IMR-90 (cell line): Measurements from ENCODE around the gene RUSF1. TPM values are rescaled to one million over a fixed set of nuclear protein-coding genes. Genes with fewer than 3 reads are reported as not detected.
"Not testable (repeated sequence)": the region's sequence is repeated elsewhere in the genome, so short reads cannot be mapped to it uniquely, and the experiment has no call there.

Experiments
- ATAC-seq: fragments of 200-7000 bp; cut with Tn5 transposase; 2 replicates; pipeline ENCODE4 v1.9.1; 2020; ENCODE audit warnings: low read depth, mild to moderate bottlenecking, moderate library complexity
- BruUV-seq: library from RNA; stranded (reverse); fragments of 400-500 nt; replicated peaks from 2 replicates; lab custom pipeline; 2021; lab: Mats Ljungman, UMichigan
- CTCF ChIA-PET: fragments of 300-600 bp; formaldehyde crosslinking; extraction: SDS; loops from one replicate; lab custom pipeline; 2021; ENCODE audit warnings: antibody characterized with exemption; lab: Yijun Ruan, JAX
- POLR2A ChIA-PET: fragments of 300-600 bp; sonication (Branson Sonifier 250); formaldehyde crosslinking; loops from one replicate; lab custom pipeline; 2022; ENCODE audit warnings: antibody characterized with exemption; ENCODE audit not compliant: unreplicated experiment; lab: Charles Lee
- DNase-seq: peaks from one replicate; pipeline ENCODE4 v3.0.0; 2013
- H2AFZ ChIP-seq: replicated peaks from 2 replicates; pipeline ENCODE3; 2013; ENCODE audit warnings: low read length, mild to moderate bottlenecking; ENCODE audit not compliant: poor library complexity
- H2AK5ac ChIP-seq: 2 replicates; pipeline ENCODE4 v1.6.1; 2013; ENCODE audit warnings: low read depth, low read length, inconsistent platforms
- H2AK9ac ChIP-seq: replicated peaks from 2 replicates; pipeline ENCODE3; 2013; ENCODE audit warnings: mild to moderate bottlenecking, low read depth, low read length, moderate library complexity; ENCODE audit not compliant: poor library complexity
- H2BK120ac ChIP-seq: 2 replicates; pipeline ENCODE4 v1.6.1; 2013; ENCODE audit warnings: low read depth, low read length, inconsistent platforms
- H2BK15ac ChIP-seq: 3 replicates; pipeline ENCODE4 v1.6.1; 2013; ENCODE audit warnings: low read depth, low read length, inconsistent platforms
- H2BK20ac ChIP-seq: 2 replicates; pipeline ENCODE4 v1.6.1; 2013; ENCODE audit warnings: low read depth, mild to moderate bottlenecking, inconsistent platforms, low read length, moderate library complexity
- H2BK5ac ChIP-seq: 2 replicates; pipeline ENCODE4 v1.6.1; 2013; ENCODE audit warnings: mild to moderate bottlenecking, low read depth, low read length, inconsistent platforms; ENCODE audit not compliant: poor library complexity, severe bottlenecking
- H3K14ac ChIP-seq: replicated peaks from 2 replicates; pipeline ENCODE4 v1.6.1; 2013; ENCODE audit warnings: low read depth, low read length, inconsistent platforms
- H3K18ac ChIP-seq: 2 replicates; pipeline ENCODE4 v1.6.1; 2013; ENCODE audit warnings: low read depth, low read length, control low read depth
- H3K23ac ChIP-seq: 2 replicates; pipeline ENCODE4 v1.6.1; 2013; ENCODE audit warnings: low read depth, low read length, inconsistent platforms
- H3K27ac ChIP-seq: 2 replicates; pipeline ENCODE4 v1.5.1; 2013; ENCODE audit warnings: mild to moderate bottlenecking, control low read depth, low read length; ENCODE audit not compliant: insufficient read depth
- H3K27me3 ChIP-seq: 2 replicates; pipeline ENCODE4 v1.6.1; 2013; ENCODE audit warnings: low read length; ENCODE audit not compliant: control insufficient read depth, insufficient read depth
- H3K36me3 ChIP-seq: 2 replicates; pipeline ENCODE4 v1.6.1; 2013; ENCODE audit warnings: low read length, mixed read lengths; ENCODE audit not compliant: control insufficient read depth, insufficient read depth
- H3K4ac ChIP-seq: 2 replicates; pipeline ENCODE4 v1.6.1; 2013; ENCODE audit warnings: low read depth, low read length, inconsistent platforms
- H3K4me1 ChIP-seq: 2 replicates; pipeline ENCODE4 v1.6.1; 2013; ENCODE audit warnings: low read length, mixed read lengths; ENCODE audit not compliant: control insufficient read depth, insufficient read depth
- H3K4me2 ChIP-seq: 2 replicates; pipeline ENCODE4 v1.6.1; 2013; ENCODE audit warnings: low read depth, mild to moderate bottlenecking, control low read depth, low read length, moderate library complexity
- H3K4me3 ChIP-seq: 2 replicates; pipeline ENCODE4 v1.5.1; 2013; ENCODE audit warnings: low read depth, mild to moderate bottlenecking, control low read depth, low read length, moderate library complexity; ENCODE audit not compliant: insufficient read depth
- H3K56ac ChIP-seq: 2 replicates; pipeline ENCODE4 v1.6.1; 2013; ENCODE audit warnings: low read length, inconsistent platforms; ENCODE audit not compliant: insufficient read depth; ENCODE audit errors: extremely low read depth
- H3K79me1 ChIP-seq, 2 experiments: 2 replicates each; pipeline ENCODE4 v1.6.1; 2013; ENCODE audit warnings: low read length in 2 of 2, inconsistent platforms in 1 of 2, low read depth in 1 of 2
- H3K9ac ChIP-seq: 2 replicates; pipeline ENCODE4 v1.6.1; 2013; ENCODE audit warnings: low read depth, low read length, control low read depth
- H3K9me1 ChIP-seq: 2 replicates; pipeline ENCODE4 v1.6.1; 2013; ENCODE audit warnings: low read length, inconsistent platforms; ENCODE audit not compliant: insufficient read depth
- H3K9me3 ChIP-seq: 2 replicates; pipeline ENCODE4 v1.6.1; 2013; ENCODE audit warnings: low read length; ENCODE audit not compliant: control insufficient read depth, insufficient read depth
- H4K20me1 ChIP-seq: 2 replicates; pipeline ENCODE4 v1.6.1; 2013; ENCODE audit warnings: low read length, inconsistent platforms; ENCODE audit not compliant: insufficient read depth
- H4K5ac ChIP-seq: 2 replicates; pipeline ENCODE4 v1.6.1; 2013; ENCODE audit warnings: mild to moderate bottlenecking, low read depth, low read length, control low read depth
- H4K8ac ChIP-seq, 2 experiments: 2 replicates each; pipeline ENCODE4 v1.6.1; 2013; ENCODE audit warnings: low read depth in 2 of 2, low read length in 2 of 2, control low read depth in 1 of 2, inconsistent platforms in 1 of 2
- H4K91ac ChIP-seq: 2 replicates; pipeline ENCODE4 v1.6.1; 2013; ENCODE audit warnings: low read depth, low read length, inconsistent platforms; ENCODE audit not compliant: insufficient read depth
- WGBS, 2 experiments: methylation state at CpG; one replicate each; pipeline versions ENCODE4 v1.1.5 to v1.1.7; 2013; ENCODE audit warnings: missing lambda C conversion rate in 2 of 2; ENCODE audit not compliant: insufficient read length in 1 of 2; ENCODE audit errors: extremely low coverage in 2 of 2; 5-methylcytosine and 5-hydroxymethylcytosine counted together
- dilution Hi-C: fragments of 300-500 bp; cut with HindIII; formaldehyde crosslinking; loops from one replicate; pipeline ENCODE4 v1.14.3; 2018; ENCODE audit warnings: low sequenced_read_pairs; ENCODE audit not compliant: unreplicated experiment
- in situ Hi-C: fragments of 300-500 bp; cut with MboI; formaldehyde crosslinking; loops from 3 replicates; pipeline ENCODE4 v1.14.3; 2019; ENCODE audit warnings: low sequenced_read_pairs, inconsistent platforms, mixed read lengths
- intact Hi-C: fragments of 100-400 bp; cut with micrococcal nuclease; formaldehyde crosslinking; loops from 2 replicates; pipeline ENCODE4 v1.10.0; 2022
- polyA plus RNA-seq, 3 experiments: library from polyadenylated mRNA; depleted of rRNA; stranded (reverse); fragments of >200 nt; gene quantifications; 2 replicates each; pipeline ENCODE4 v1.2.3, GENCODE V29; 2012; ENCODE audit warnings: low replicate concordance in 1 of 3
- total RNA-seq: library from RNA; depleted of rRNA; stranded (reverse); fragments of >200 nt; gene quantifications from 2 replicates; pipeline ENCODE4 v1.2.3, GENCODE V29; 2012
- TF ChIP-seq, protein P1 (sequence below): fragments of 150-350 bp; IDR thresholded peaks from 2 replicates; pipeline ENCODE4 v1.6.1; 2016; ENCODE audit warnings: low read depth, mild to moderate bottlenecking, low read length, moderate library complexity, borderline replicate concordance

The RUSF1 gene
- total and polyA plus RNA-seq, 2 of the 4 experiments (the other 2 are of a cell fraction): 22.9 to 65.0 TPM

DNA sequence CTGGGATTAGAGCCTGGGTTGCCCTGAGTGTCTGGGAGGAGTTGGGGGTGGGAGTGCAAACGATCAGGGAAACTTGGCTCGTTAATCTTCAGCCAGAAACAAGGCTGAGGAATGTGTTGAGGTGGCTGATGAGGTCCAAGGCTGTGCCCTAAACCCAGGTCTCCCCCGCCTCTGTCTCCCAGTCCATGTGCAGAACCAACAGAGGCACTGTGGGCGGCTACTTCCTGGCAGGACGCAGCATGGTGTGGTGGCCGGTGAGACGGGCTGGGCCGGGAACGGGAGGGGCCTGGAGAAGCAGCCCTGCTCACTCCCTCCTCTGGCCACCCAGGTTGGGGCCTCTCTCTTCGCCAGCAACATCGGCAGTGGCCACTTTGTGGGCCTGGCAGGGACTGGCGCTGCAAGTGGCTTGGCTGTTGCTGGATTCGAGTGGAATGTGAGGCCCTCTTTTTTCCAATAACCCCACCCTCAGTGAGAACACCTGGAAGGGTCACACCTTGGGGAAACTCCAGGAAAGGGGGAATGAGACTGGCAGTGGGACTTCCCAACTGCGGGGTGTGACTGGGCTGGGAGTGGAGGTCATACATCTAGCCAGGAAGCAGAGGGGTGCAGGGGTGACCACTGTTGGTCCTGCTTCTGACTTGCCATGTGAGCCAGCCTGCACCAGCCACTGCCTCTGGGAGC lies 23.6 kb downstream of the RUSF1 start:
- Histone ChIP-seq H2BK5ac (no peak overlapping the region), H3K4me3 (no peak overlapping the region), H3K79me1 (no peaks in the 10 kb centered on the region), H4K5ac (no peak overlapping the region), H4K91ac (no peak overlapping the region), H2AFZ (no peak overlapping the region), H3K56ac (no peak overlapping the region), H3K9me1 (peaks cover 5% of the 10 kb centered on the region), H3K9ac (no peak overlapping the region), H3K27me3 (peaks cover 7% of the 10 kb centered on the region; the same call in 1 of the 2 replicates), H3K18ac (no peak overlapping the region), H2BK15ac (no peak overlapping the region), H4K20me1 (peaks cover 6% of the 10 kb centered on the region; the same call in 1 of the 2 replicates), H2AK9ac (no peak overlapping the region), H3K4me2 (no peak overlapping the region), H4K8ac (no peak overlapping the region), H3K4ac (no peak overlapping the region), H3K23ac (no peak overlapping the region), H2BK120ac (no peak overlapping the region), H2AK5ac (no peak overlapping the region), H3K14ac (no peak overlapping the region), H3K9me3 (no peaks in the 10 kb centered on the region), H3K4me1 (peaks cover 6% of the 10 kb centered on the region; the same call in 1 of the 2 replicates), H3K27ac (no peak overlapping the region), H2BK20ac (no peak overlapping the region), H3K36me3 (peaks cover 2% of the 10 kb centered on the region; the same call in 1 of the 2 replicates)
- intact Hi-C loops (no loop called here), dilution Hi-C loops (no loop called here), in situ Hi-C loops (no loop called here)
- CTCF ChIA-PET: no interaction called here
- ATAC-seq (no peak), DNase-seq (no peak)
- TF ChIP-seq, protein P1, sequence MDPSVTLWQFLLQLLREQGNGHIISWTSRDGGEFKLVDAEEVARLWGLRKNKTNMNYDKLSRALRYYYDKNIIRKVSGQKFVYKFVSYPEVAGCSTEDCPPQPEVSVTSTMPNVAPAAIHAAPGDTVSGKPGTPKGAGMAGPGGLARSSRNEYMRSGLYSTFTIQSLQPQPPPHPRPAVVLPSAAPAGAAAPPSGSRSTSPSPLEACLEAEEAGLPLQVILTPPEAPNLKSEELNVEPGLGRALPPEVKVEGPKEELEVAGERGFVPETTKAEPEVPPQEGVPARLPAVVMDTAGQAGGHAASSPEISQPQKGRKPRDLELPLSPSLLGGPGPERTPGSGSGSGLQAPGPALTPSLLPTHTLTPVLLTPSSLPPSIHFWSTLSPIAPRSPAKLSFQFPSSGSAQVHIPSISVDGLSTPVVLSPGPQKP: no peak
- BruUV-seq: no TSS peak
- POLR2A ChIA-PET: no interaction called here
- WGBS, 2 experiments: 7% methylated on average over 5 of the region's 14 CpGs; no CpG with 5 or more reads in 1 of the 2 experiments

DNA sequence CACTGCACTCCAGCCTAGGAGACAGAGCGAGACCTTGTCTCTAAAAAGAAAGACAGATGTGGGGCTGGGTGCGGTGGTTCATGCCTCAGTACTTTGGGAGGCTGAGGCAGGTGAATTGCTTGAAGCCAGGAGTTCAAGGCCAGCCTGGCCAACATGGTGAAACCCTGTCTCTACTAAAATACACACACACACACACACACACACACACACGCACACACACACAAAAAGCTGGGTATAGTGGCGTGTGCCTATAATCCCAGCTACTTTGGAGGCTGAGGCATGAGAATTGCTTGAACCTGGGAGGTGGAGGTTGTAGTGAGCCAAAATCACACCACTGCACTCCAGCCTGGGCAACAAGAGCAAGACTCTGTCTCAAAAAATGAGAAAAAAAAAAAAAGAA lies 24.1 kb downstream of the RUSF1 start:
- H3K4me1 ChIP-seq, H2AK5ac ChIP-seq, H3K4me3 ChIP-seq, H4K91ac ChIP-seq, H3K79me1 ChIP-seq, intact Hi-C loops, CTCF ChIA-PET, H3K9me3 ChIP-seq, H3K9ac ChIP-seq, H3K14ac ChIP-seq, H4K8ac ChIP-seq, H2BK5ac ChIP-seq, H3K36me3 ChIP-seq, H2BK20ac ChIP-seq, POLR2A ChIA-PET, H3K4me2 ChIP-seq, H4K20me1 ChIP-seq, H3K9me1 ChIP-seq, H3K23ac ChIP-seq, H3K56ac ChIP-seq, H2AK9ac ChIP-seq, in situ Hi-C loops, H3K4ac ChIP-seq, H2BK120ac ChIP-seq, BruUV-seq, H3K18ac ChIP-seq, dilution Hi-C loops, H3K27ac ChIP-seq, ATAC-seq, H2AFZ ChIP-seq, H2BK15ac ChIP-seq, H3K27me3 ChIP-seq, DNase-seq, H4K5ac ChIP-seq: not testable (repeated sequence)
- no CpG with 5 or more reads among the region's 4 CpGs for WGBS, 2 experiments
